Activated CD4-positive, alpha-beta T cell treated with anti-CD3 and anti-CD28 coated beads, Interleukin-2, amount 10 ng/mL, durations not matched to agents 24 days and 14 days (primary cell): ENCODE results near the gene RAB3IL1. TPM values are rescaled to one million over a fixed set of nuclear protein-coding genes. Genes with fewer than 3 reads are reported as not detected.
"Not testable (repeated sequence)": the region's sequence is repeated elsewhere in the genome, so short reads cannot be mapped to it uniquely, and the experiment has no call there.

ENCODE experiments used
- DNase-seq: peaks from one replicate; pipeline ENCODE4 v3.0.0; 2022
- H3K27ac Mint-ChIP-seq: one replicate; pipeline ENCODE4 v1.8.0; 2022; ENCODE audit warnings: mild to moderate bottlenecking, mixed read lengths
- H3K27me3 Mint-ChIP-seq: one replicate; pipeline ENCODE4 v1.8.0; 2022; ENCODE audit warnings: mixed read lengths
- H3K36me3 Mint-ChIP-seq: one replicate; pipeline ENCODE4 v1.8.0; 2022; ENCODE audit warnings: low read depth, mild to moderate bottlenecking, mixed read lengths
- H3K4me1 Mint-ChIP-seq: one replicate; pipeline ENCODE4 v1.8.0; 2021; ENCODE audit warnings: mixed read lengths
- H3K4me3 Mint-ChIP-seq: one replicate; pipeline ENCODE4 v1.8.0; 2022; ENCODE audit warnings: mild to moderate bottlenecking, moderate library complexity, mixed read lengths
- H3K9me3 Mint-ChIP-seq: one replicate; pipeline ENCODE4 v1.8.0; 2021; ENCODE audit warnings: mixed read lengths
- intact Hi-C: fragments of 100-400 bp; cut with micrococcal nuclease; formaldehyde crosslinking; loops from one replicate; pipeline ENCODE4 v1.15.1; 2023
- total RNA-seq: library from RNA; stranded (reverse); gene quantifications from 2 replicates; pipeline ENCODE4 v1.2.3, GENCODE V29; 2022

Gene RAB3IL1
- total RNA-seq, 1 donor from 2014 or later = 0.12 TPM

- H3K4me1 Mint-ChIP-seq = peaks cover 3% of the 10 kb centered on the region
- H3K9me3 Mint-ChIP-seq = no peaks in the 10 kb centered on the region
- H3K4me3 Mint-ChIP-seq = no peak overlapping the region
- no peaks in the 10 kb centered on the region for H3K36me3 Mint-ChIP-seq
- DNase-seq = no peak
- H3K27ac Mint-ChIP-seq = no peak overlapping the region
- intact Hi-C loops = no loop called here
- peaks cover 3% of the 10 kb centered on the region for H3K27me3 Mint-ChIP-seq
Observed at GRCh38 chr11:61885784-61886580, 31.4 kb downstream of the RAB3IL1 start.

- intact Hi-C loops = no loop called here
- DNase-seq = no peak
- Mint-ChIP-seq H3K27me3 (peaks cover 5% of the 10 kb centered on the region), H3K4me3 (no peak overlapping the region), H3K36me3 (no peaks in the 10 kb centered on the region), H3K4me1 (no peaks in the 10 kb centered on the region), H3K27ac (no peak overlapping the region), H3K9me3 (no peaks in the 10 kb centered on the region)
Observed at GRCh38 chr11:61885166-61885778, 32.1 kb downstream of the RAB3IL1 start.

GRCh38 chr11:61883947-61884346 lies 33.4 kb downstream of the RAB3IL1 start:
- H3K36me3 Mint-ChIP-seq = no peaks in the 10 kb centered on the region
- intact Hi-C loops = no loop called here
- no peak overlapping the region for H3K27ac Mint-ChIP-seq
- no peaks in the 10 kb centered on the region for H3K9me3 Mint-ChIP-seq
- DNase-seq = no peak
- H3K4me3 Mint-ChIP-seq = no peak overlapping the region
- H3K27me3 Mint-ChIP-seq = peaks cover 5% of the 10 kb centered on the region
- H3K4me1 Mint-ChIP-seq = no peaks in the 10 kb centered on the region

- Mint-ChIP-seq H3K4me3 (no peak overlapping the region), H3K4me1 (no peaks in the 10 kb centered on the region), H3K9me3 (no peaks in the 10 kb centered on the region), H3K36me3 (no peaks in the 10 kb centered on the region), H3K27me3 (peaks cover 5% of the 10 kb centered on the region), H3K27ac (no peak overlapping the region)
- DNase-seq = no peak
- intact Hi-C loops = no loop called here
Observed at GRCh38 chr11:61883327-61883726, 34.0 kb downstream of the RAB3IL1 start.

GRCh38 chr11:61882879-61883278 lies 34.5 kb downstream of the RAB3IL1 start:
- Mint-ChIP-seq H3K4me1 (no peaks in the 10 kb centered on the region), H3K36me3 (no peaks in the 10 kb centered on the region), H3K4me3 (no peak overlapping the region), H3K27me3 (peaks cover 5% of the 10 kb centered on the region), H3K9me3 (no peaks in the 10 kb centered on the region), H3K27ac (no peak overlapping the region)
- DNase-seq = no peak
- intact Hi-C loops = no loop called here

GRCh38 chr11:61882267-61882666 lies 35.1 kb downstream of the RAB3IL1 start:
- H3K36me3 Mint-ChIP-seq, H3K4me3 Mint-ChIP-seq, H3K27ac Mint-ChIP-seq, DNase-seq, H3K4me1 Mint-ChIP-seq, intact Hi-C loops, H3K9me3 Mint-ChIP-seq, H3K27me3 Mint-ChIP-seq: not testable (repeated sequence)

GRCh38 chr11:61881397-61881796 lies 36.0 kb downstream of the RAB3IL1 start:
- no peak overlapping the region for H3K4me3 Mint-ChIP-seq
- H3K4me1 Mint-ChIP-seq = no peaks in the 10 kb centered on the region
- peaks cover 1% of the 10 kb centered on the region for H3K27me3 Mint-ChIP-seq
- intact Hi-C loops = no loop called here
- no peak overlapping the region for H3K27ac Mint-ChIP-seq
- no peak for DNase-seq
- no peaks in the 10 kb centered on the region for H3K36me3 Mint-ChIP-seq
- H3K9me3 Mint-ChIP-seq = no peaks in the 10 kb centered on the region

GRCh38 chr11:61880454-61880853 lies 36.9 kb downstream of the RAB3IL1 start:
- peaks cover 1% of the 10 kb centered on the region for H3K27me3 Mint-ChIP-seq
- no peaks in the 10 kb centered on the region for H3K4me1 Mint-ChIP-seq
- no peaks in the 10 kb centered on the region for H3K36me3 Mint-ChIP-seq
- H3K4me3 Mint-ChIP-seq = no peak overlapping the region
- H3K27ac Mint-ChIP-seq = no peak overlapping the region
- intact Hi-C loops = no loop called here
- no peak for DNase-seq
- H3K9me3 Mint-ChIP-seq = no peaks in the 10 kb centered on the region

GRCh38 chr11:61880031-61880430 lies 37.3 kb downstream of the RAB3IL1 start:
- Mint-ChIP-seq H3K4me3 (no peak overlapping the region), H3K9me3 (no peaks in the 10 kb centered on the region), H3K36me3 (no peaks in the 10 kb centered on the region), H3K4me1 (no peaks in the 10 kb centered on the region), H3K27me3 (peaks cover 1% of the 10 kb centered on the region), H3K27ac (no peak overlapping the region)
- intact Hi-C loops = no loop called here
- no peak for DNase-seq

- intact Hi-C loops = no loop called here
- Mint-ChIP-seq H3K4me3 (no peak overlapping the region), H3K27ac (no peak overlapping the region), H3K4me1 (no peaks in the 10 kb centered on the region), H3K27me3 (peaks cover 1% of the 10 kb centered on the region), H3K36me3 (no peaks in the 10 kb centered on the region), H3K9me3 (no peaks in the 10 kb centered on the region)
- no peak for DNase-seq
Observed at GRCh38 chr11:61879152-61879551, 38.2 kb downstream of the RAB3IL1 start.

GRCh38 chr11:61875698-61876097 lies 41.7 kb downstream of the RAB3IL1 start:
- Mint-ChIP-seq H3K27ac (no peak overlapping the region), H3K27me3 (peaks cover 1% of the 10 kb centered on the region)
- intact Hi-C loops = no loop called here

GRCh38 chr11:61874853-61875252 lies 42.5 kb downstream of the RAB3IL1 start:
- no peak overlapping the region for H3K4me3 Mint-ChIP-seq

More at GRCh38 chr11:61875698-61876097, 41.7 kb downstream of the RAB3IL1 start:
- Mint-ChIP-seq H3K9me3 (no peaks in the 10 kb centered on the region), H3K36me3 (no peaks in the 10 kb centered on the region), H3K4me3 (no peak overlapping the region), H3K4me1 (peaks cover 7% of the 10 kb centered on the region)
- DNase-seq = no peak

GRCh38 chr11:61874377-61874809 lies 43.0 kb downstream of the RAB3IL1 start:
- Mint-ChIP-seq H3K27ac (no peak overlapping the region), H3K9me3 (no peaks in the 10 kb centered on the region), H3K4me3 (no peak overlapping the region), H3K27me3 (no peaks in the 10 kb centered on the region), H3K36me3 (no peaks in the 10 kb centered on the region), H3K4me1 (peaks cover 7% of the 10 kb centered on the region)
- no peak for DNase-seq
- intact Hi-C loops = no loop called here

More at GRCh38 chr11:61874853-61875252, 42.5 kb downstream of the RAB3IL1 start:
- H3K4me1 Mint-ChIP-seq = peaks cover 7% of the 10 kb centered on the region
- no peaks in the 10 kb centered on the region for H3K36me3 Mint-ChIP-seq
- intact Hi-C loops = no loop called here
- no peak for DNase-seq
- no peaks in the 10 kb centered on the region for H3K9me3 Mint-ChIP-seq
- H3K27ac Mint-ChIP-seq = no peak overlapping the region
- no peaks in the 10 kb centered on the region for H3K27me3 Mint-ChIP-seq

- H3K4me3 Mint-ChIP-seq = no peak overlapping the region
- no peaks in the 10 kb centered on the region for H3K36me3 Mint-ChIP-seq
- H3K27me3 Mint-ChIP-seq = no peaks in the 10 kb centered on the region
- peaks cover 7% of the 10 kb centered on the region for H3K4me1 Mint-ChIP-seq
- no peaks in the 10 kb centered on the region for H3K9me3 Mint-ChIP-seq
- no peak overlapping the region for H3K27ac Mint-ChIP-seq
- no peak for DNase-seq
- intact Hi-C loops = no loop called here
Observed at GRCh38 chr11:61873588-61874376, 43.6 kb downstream of the RAB3IL1 start.
